ENCODE data around the gene PTH. TPM values are rescaled to one million over a fixed set of nuclear protein-coding genes. Genes with fewer than 3 reads are reported as not detected.

Gene PTH
- total RNA-seq, 3 donors from 2014 or later, result not detected

GRCh38 chr11:13503393-13503792, 7.6 kb upstream of the PTH start:
- Histone ChIP-seq H3K4me1 (no peaks in the 10 kb centered on the region), H3K4me3 (no peak overlapping the region), H3K27me3 (no peaks in the 10 kb centered on the region), H3K9me3 (no peaks in the 10 kb centered on the region), H3K36me3 (no peaks in the 10 kb centered on the region), H3K27ac (no peak overlapping the region)
- intact Hi-C loops (cut with DNase I; ENCODE audit: low total_unique reads), result no loop called here
- TF ChIP-seq CTCF (IDR thresholded peaks at IDR 0.05), result no peak
- no peak for TF ChIP-seq POLR2A (IDR thresholded peaks at IDR 0.05)
- TF ChIP-seq POLR2AphosphoS5 (IDR thresholded peaks at IDR 0.05), result no peak
- DNase-seq (ENCODE audit: low spot score in 2 of 2), result no peak

- no peak for DNase-seq (ENCODE audit: low spot score in 2 of 2)
- H3K9me3 ChIP-seq, result no peaks in the 10 kb centered on the region
- TF ChIP-seq POLR2AphosphoS5 (IDR thresholded peaks at IDR 0.05) (no peak), POLR2A (IDR thresholded peaks at IDR 0.05) (no peak), CTCF (IDR thresholded peaks at IDR 0.05) (no peak)
- intact Hi-C loops (cut with DNase I; ENCODE audit: low total_unique reads), result no loop called here
- no peak overlapping the region for H3K27ac ChIP-seq
- H3K36me3 ChIP-seq, result no peaks in the 10 kb centered on the region
- no peaks in the 10 kb centered on the region for H3K27me3 ChIP-seq
- H3K4me1 ChIP-seq, result no peaks in the 10 kb centered on the region
- no peak overlapping the region for H3K4me3 ChIP-seq
Measured at GRCh38 chr11:13502492-13502891, 6.7 kb upstream of the PTH start.

GRCh38 chr11:13494051-13494450, 1.7 kb downstream of the PTH start:
- TF ChIP-seq CTCF (IDR thresholded peaks at IDR 0.05), result no peak
- TF ChIP-seq POLR2A (IDR thresholded peaks at IDR 0.05), result no peak
- TF ChIP-seq POLR2AphosphoS5 (IDR thresholded peaks at IDR 0.05), result no peak
- H3K9me3 ChIP-seq, result no peaks in the 10 kb centered on the region
- intact Hi-C loops (cut with DNase I; ENCODE audit: low total_unique reads), result no loop called here
- H3K27ac ChIP-seq, result no peak overlapping the region
- no peaks in the 10 kb centered on the region for H3K4me1 ChIP-seq
- H3K36me3 ChIP-seq, result no peaks in the 10 kb centered on the region
- no peak overlapping the region for H3K4me3 ChIP-seq
- H3K27me3 ChIP-seq, result no peaks in the 10 kb centered on the region
- DNase-seq (ENCODE audit: low spot score in 2 of 2), result no peak

- no peaks in the 10 kb centered on the region for H3K27me3 ChIP-seq
- no peaks in the 10 kb centered on the region for H3K36me3 ChIP-seq
- no peak for DNase-seq (ENCODE audit: low spot score in 2 of 2)
- intact Hi-C loops (cut with DNase I; ENCODE audit: low total_unique reads), result no loop called here
- H3K27ac ChIP-seq, result no peak overlapping the region
- TF ChIP-seq CTCF (IDR thresholded peaks at IDR 0.05) (no peak), POLR2AphosphoS5 (IDR thresholded peaks at IDR 0.05) (no peak), POLR2A (IDR thresholded peaks at IDR 0.05) (no peak)
- no peak overlapping the region for H3K4me3 ChIP-seq
- H3K9me3 ChIP-seq, result no peaks in the 10 kb centered on the region
- no peaks in the 10 kb centered on the region for H3K4me1 ChIP-seq
Measured at GRCh38 chr11:13487661-13488030, 8.2 kb downstream of the PTH start.

- Histone ChIP-seq H3K27ac (no peak overlapping the region), H3K36me3 (no peaks in the 10 kb centered on the region), H3K4me1 (no peaks in the 10 kb centered on the region), H3K27me3 (no peaks in the 10 kb centered on the region), H3K9me3 (no peaks in the 10 kb centered on the region), H3K4me3 (no peak overlapping the region)
- TF ChIP-seq CTCF (IDR thresholded peaks at IDR 0.05) (no peak), POLR2AphosphoS5 (IDR thresholded peaks at IDR 0.05) (no peak), POLR2A (IDR thresholded peaks at IDR 0.05) (no peak)
- intact Hi-C loops (cut with DNase I; ENCODE audit: low total_unique reads), result no loop called here
- DNase-seq (ENCODE audit: low spot score in 2 of 2), result no peak
Measured at GRCh38 chr11:13486926-13487660, 8.7 kb downstream of the PTH start.
